ENCODE results near the gene OR4P4.

DNA sequence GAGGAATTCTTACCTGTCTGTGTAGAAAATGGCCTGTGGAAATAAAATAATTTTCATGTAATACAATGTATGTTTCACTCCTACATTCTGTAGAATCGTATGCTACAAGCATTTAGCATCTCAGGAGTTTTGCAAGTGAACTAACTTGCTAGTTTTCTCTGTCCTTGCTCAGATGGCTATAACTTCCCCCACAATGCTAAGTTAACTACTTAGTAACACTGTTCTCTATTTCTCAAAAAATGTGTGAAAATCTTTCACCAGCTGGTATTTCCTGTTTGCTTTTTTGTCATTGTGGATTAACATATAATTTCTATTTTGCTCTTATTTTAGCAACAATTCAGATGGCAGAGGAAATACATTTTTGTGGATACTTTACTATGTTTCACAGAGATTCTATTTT is 17.6 kb downstream of the OR4P4 start:
- TF ChIP-seq POLR2A (IDR thresholded peaks at IDR 0.05): no peak
- TF ChIP-seq, protein P1, sequence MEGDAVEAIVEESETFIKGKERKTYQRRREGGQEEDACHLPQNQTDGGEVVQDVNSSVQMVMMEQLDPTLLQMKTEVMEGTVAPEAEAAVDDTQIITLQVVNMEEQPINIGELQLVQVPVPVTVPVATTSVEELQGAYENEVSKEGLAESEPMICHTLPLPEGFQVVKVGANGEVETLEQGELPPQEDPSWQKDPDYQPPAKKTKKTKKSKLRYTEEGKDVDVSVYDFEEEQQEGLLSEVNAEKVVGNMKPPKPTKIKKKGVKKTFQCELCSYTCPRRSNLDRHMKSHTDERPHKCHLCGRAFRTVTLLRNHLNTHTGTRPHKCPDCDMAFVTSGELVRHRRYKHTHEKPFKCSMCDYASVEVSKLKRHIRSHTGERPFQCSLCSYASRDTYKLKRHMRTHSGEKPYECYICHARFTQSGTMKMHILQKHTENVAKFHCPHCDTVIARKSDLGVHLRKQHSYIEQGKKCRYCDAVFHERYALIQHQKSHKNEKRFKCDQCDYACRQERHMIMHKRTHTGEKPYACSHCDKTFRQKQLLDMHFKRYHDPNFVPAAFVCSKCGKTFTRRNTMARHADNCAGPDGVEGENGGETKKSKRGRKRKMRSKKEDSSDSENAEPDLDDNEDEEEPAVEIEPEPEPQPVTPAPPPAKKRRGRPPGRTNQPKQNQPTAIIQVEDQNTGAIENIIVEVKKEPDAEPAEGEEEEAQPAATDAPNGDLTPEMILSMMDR (IDR thresholded peaks at IDR 0.05): no peak
